B cell (primary cell): ENCODE measurements around the gene MFSD12. TPM values are rescaled to one million over a fixed set of nuclear protein-coding genes. Genes with fewer than 3 reads are reported as not detected.

ENCODE experiments used
- ATAC-seq: fragments of 200-7000 bp; cut with Tn5 transposase; one replicate; pipeline ENCODE4 v1.10.0; 2021; ENCODE audit warnings: low read depth, mild to moderate bottlenecking, moderate number of reproducible peaks, moderate library complexity
- CTCF ChIA-PET: fragments of 350-600 bp; sonication (Branson Sonifier 250); formaldehyde crosslinking; loops from one replicate; lab custom pipeline; 2021; ENCODE audit warnings: antibody characterized with exemption, inconsistent platforms; lab: Charles Lee
- POLR2A ChIA-PET: fragments of 350-600 bp; sonication (Branson Sonifier 250); formaldehyde crosslinking; loops from one replicate; lab custom pipeline; 2021; ENCODE audit warnings: antibody characterized with exemption; lab: Charles Lee
- DNase-seq: peaks from one replicate; pipeline ENCODE4 v3.0.0; 2013
- H2AFZ ChIP-seq: 2 replicates; pipeline ENCODE4 v1.6.1; 2012; ENCODE audit warnings: mild to moderate bottlenecking, low read depth, low read length; ENCODE audit not compliant: insufficient read depth, poor library complexity, severe bottlenecking
- H3K27ac ChIP-seq, 2 donors: 1 replicate in 1 of 2; 2 replicates in 1 of 2; pipeline ENCODE4 v1.5.1; 2012 to 2013; ENCODE audit warnings: low read length in 2 of 2, mild to moderate bottlenecking in 2 of 2, moderate library complexity in 1 of 2
- H3K27me3 ChIP-seq, 4 experiments: fragments of 200-600 bp in 1 of 4; sonication (generic) in 1 of 4; replicated peaks in 1 of 4; 1 replicate in 2 of 4; 2 replicates in 2 of 4; pipeline versions ENCODE4 v1.6.1 to v1.7.0; 2013 to 2016; ENCODE audit warnings: low read length in 3 of 4, mild to moderate bottlenecking in 2 of 4, mixed read lengths in 1 of 4, moderate library complexity in 1 of 4; ENCODE audit not compliant: insufficient read depth in 4 of 4, control insufficient read depth in 3 of 4; ENCODE audit errors: control extremely low read depth in 1 of 4
- H3K36me3 ChIP-seq, 2 experiments: replicated peaks in 1 of 2; 1 replicate in 1 of 2; 2 replicates in 1 of 2; pipeline versions ENCODE4 v1.6.1 to v1.7.1; 2013; ENCODE audit warnings: low read length in 1 of 2; ENCODE audit not compliant: insufficient read depth in 2 of 2, control insufficient read depth in 1 of 2; ENCODE audit errors: control extremely low read depth in 1 of 2, extremely low read depth in 1 of 2
- H3K4me1 ChIP-seq, 2 donors: fragments of 200-600 bp in 1 of 2; sonication (generic) in 1 of 2; 1 replicate in 1 of 2; 2 replicates in 1 of 2; pipeline versions ENCODE4 v1.5.1 to v1.6.1; 2013 to 2017; ENCODE audit warnings: low read length in 2 of 2; ENCODE audit not compliant: control insufficient read depth in 2 of 2, insufficient read depth in 2 of 2
- H3K4me2 ChIP-seq: replicated peaks from 2 replicates; pipeline ENCODE3; 2012; ENCODE audit warnings: mild to moderate bottlenecking, low read depth, low read length; ENCODE audit not compliant: poor library complexity, severe bottlenecking
- H3K4me3 ChIP-seq, 5 experiments: fragments of 200-600 bp in 1 of 5; sonication (generic) in 1 of 5; 1 replicate in 3 of 5; 2 replicates in 2 of 5; pipeline versions ENCODE4 v1.5.1 to v1.7.0; 2011 to 2016; ENCODE audit warnings: low read length in 4 of 5, mild to moderate bottlenecking in 4 of 5, low read depth in 2 of 5, control low read depth in 1 of 5, moderate library complexity in 1 of 5; ENCODE audit not compliant: insufficient read depth in 1 of 5; ENCODE audit errors: control extremely low read depth in 1 of 5, extremely low read depth in 1 of 5
- H3K79me2 ChIP-seq: fragments of 200-600 bp; sonication (generic); one replicate; pipeline ENCODE4 v1.6.0; 2016; ENCODE audit warnings: low read length; ENCODE audit not compliant: control insufficient read depth, insufficient read depth
- H3K9ac ChIP-seq: fragments of 200-600 bp; sonication (generic); 2 replicates; pipeline ENCODE4 v1.6.1; 2017; ENCODE audit warnings: mild to moderate bottlenecking, low read length, moderate library complexity
- H3K9me3 ChIP-seq, 3 donors: one replicate each; pipeline versions ENCODE4 v1.6.1 to v1.7.1; 2013; ENCODE audit warnings: low read length in 2 of 3; ENCODE audit not compliant: control insufficient read depth in 2 of 3, insufficient read depth in 1 of 3; ENCODE audit errors: control extremely low read depth in 1 of 3
- H4K20me1 ChIP-seq: 2 replicates; pipeline ENCODE4 v1.6.0; 2012; ENCODE audit warnings: mild to moderate bottlenecking, low read length; ENCODE audit not compliant: insufficient read depth, control insufficient read depth, poor library complexity, severe bottlenecking
- H3K27ac Mint-ChIP-seq: one replicate; pipeline ENCODE4 v1.8.0; 2021; ENCODE audit warnings: mixed read lengths
- H3K27me3 Mint-ChIP-seq: one replicate; pipeline ENCODE4 v1.8.0; 2021; ENCODE audit warnings: mixed read lengths
- H3K4me1 Mint-ChIP-seq: one replicate; pipeline ENCODE4 v1.8.0; 2021; ENCODE audit warnings: mixed read lengths
- H3K4me3 Mint-ChIP-seq: one replicate; pipeline ENCODE4 v1.8.0; 2021; ENCODE audit warnings: mixed read lengths
- H3K9me3 Mint-ChIP-seq: one replicate; pipeline ENCODE4 v1.8.0; 2022; ENCODE audit warnings: mixed read lengths; ENCODE audit not compliant: insufficient read depth
- CTCF ChIP-seq: fragments of 200-600 bp; IDR thresholded peaks from one replicate; pipeline ENCODE4 v1.8.0; 2022; ENCODE audit warnings: antibody characterized with exemption, mild to moderate bottlenecking
- EZH2 ChIP-seq: IDR thresholded peaks from 2 replicates; pipeline ENCODE4 v1.6.1; 2012; ENCODE audit warnings: borderline replicate concordance, low read depth, mild to moderate bottlenecking, moderate library complexity, low read length; ENCODE audit not compliant: insufficient read depth, poor library complexity, severe bottlenecking
- WGBS: methylation state at CpG from one replicate; pipeline ENCODE4 v1.1.5; 2013; ENCODE audit warnings: missing lambda C conversion rate; ENCODE audit not compliant: insufficient coverage; 5-methylcytosine and 5-hydroxymethylcytosine counted together
- intact Hi-C: fragments of 100-400 bp; cut with micrococcal nuclease; formaldehyde crosslinking; loops from one replicate; pipeline ENCODE4 v1.10.0; 2022
- polyA plus RNA-seq: library from polyadenylated mRNA; depleted of rRNA; stranded (reverse); fragments of >200 nt; gene quantifications from 2 replicates; pipeline ENCODE4 v1.2.3, GENCODE V29; 2012
- total RNA-seq, 2 donors: library from RNA; stranded (reverse); fragments of 120-200 nt in 1 of 2; gene quantifications; 1 replicate in 1 of 2; 2 replicates in 1 of 2; pipeline versions ENCODE4 v1.2.3 to v1.2.4, GENCODE V29; 2013 to 2022

Gene MFSD12
- total and polyA plus RNA-seq, 2 donors (not counting 1 experiment from before 2014, with no cell fraction given), result 100 to 154 TPM

- Histone ChIP-seq H3K79me2 (peaks cover 7% of the 10 kb centered on the region), H2AFZ (no peak overlapping the region), H3K36me3 (no peaks in the 10 kb centered on the region), H3K9me3 (peaks cover 0 to 20% (median 0%) of the 10 kb centered on the region in 3 donors), H3K4me3 (no peak overlapping the region), H3K9ac (no peak overlapping the region), H3K4me2 (no peak overlapping the region), H3K27ac (no peak overlapping the region), H3K4me1 (peaks cover 35 to 41% of the 10 kb centered on the region in 2 donors), H4K20me1 (no peaks in the 10 kb centered on the region), H3K27me3 (peaks cover 0 to 4% (median 0%) of the 10 kb centered on the region in 4 experiments)
- no peak for DNase-seq
- Mint-ChIP-seq H3K4me3 (no peak overlapping the region), H3K9me3 (no peaks in the 10 kb centered on the region), H3K27ac (no peak overlapping the region), H3K4me1 (peaks cover 12% of the 10 kb centered on the region), H3K27me3 (no peaks in the 10 kb centered on the region)
- ATAC-seq, result no peak
- 95% methylated on average over 23 of the region's 23 CpGs for WGBS
- CTCF ChIA-PET, result interaction anchor here (0.6 to 1.3 kb wide), 3 partner anchors 16 to 85 kb away, joined by 3 read pairs; no protein-coding TSS in a partner anchor
- intact Hi-C loops, result no loop called here
- POLR2A ChIA-PET, result no interaction called here
- no peak for TF ChIP-seq CTCF
- no peak for TF ChIP-seq EZH2
Observed at GRCh38 chr19:3603121-3603811, 45.9 kb upstream of the MFSD12 start.

DNA sequence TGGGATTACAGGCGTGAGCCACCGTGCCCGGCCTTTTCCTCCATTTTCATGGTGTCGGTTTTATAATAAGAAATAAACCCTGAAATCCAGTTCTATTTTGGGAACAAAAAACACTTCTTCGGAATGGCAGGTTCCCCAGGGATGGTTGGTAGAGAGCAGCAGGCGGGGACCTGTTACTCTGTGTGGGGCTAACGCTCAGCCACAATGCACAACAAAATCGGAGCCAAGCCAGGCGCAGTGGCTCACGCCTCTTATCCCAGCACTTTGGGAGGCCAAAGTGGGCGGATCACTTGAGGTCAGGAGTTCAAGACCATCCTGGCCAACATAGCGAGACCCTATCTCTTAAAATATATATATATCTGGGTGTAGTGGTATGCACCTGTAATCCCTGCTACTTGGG lies 43.6 kb upstream of the MFSD12 start:
- Histone ChIP-seq H3K9ac (no peak overlapping the region), H4K20me1 (no peaks in the 10 kb centered on the region), H3K4me2 (no peak overlapping the region), H3K36me3 (no peaks in the 10 kb centered on the region), H3K4me3 (no peak overlapping the region), H3K9me3 (peaks cover 0 to 9% (median 0%) of the 10 kb centered on the region in 3 donors), H2AFZ (no peak overlapping the region), H3K4me1 (peaks cover 18 to 20% of the 10 kb centered on the region in 2 donors), H3K27ac (no peak overlapping the region), H3K79me2 (peaks cover 6% of the 10 kb centered on the region), H3K27me3 (no peaks in the 10 kb centered on the region)
- H3K9me3 Mint-ChIP-seq, result no peaks in the 10 kb centered on the region
- TF ChIP-seq EZH2, result no peak
- no peak for TF ChIP-seq CTCF
- ATAC-seq (no peak), DNase-seq (no peak)
- intact Hi-C loops, result no loop called here
- WGBS, result 96% methylated on average over 5 of the region's 12 CpGs
- no peak overlapping the region for H3K4me3 Mint-ChIP-seq
- ChIA-PET CTCF (no interaction called here), POLR2A (interaction anchor here (0.7 kb wide), 1 partner anchor 10 kb away, joined by 3 read pairs; no protein-coding TSS in a partner anchor)
- no peaks in the 10 kb centered on the region for H3K4me1 Mint-ChIP-seq
- H3K27me3 Mint-ChIP-seq, result no peaks in the 10 kb centered on the region
- H3K27ac Mint-ChIP-seq, result no peak overlapping the region
